Measurements from ENCODE around the gene CCL8. TPM values are rescaled to one million over a fixed set of nuclear protein-coding genes. Genes with fewer than 3 reads are reported as not detected.

Gene CCL8
- total RNA-seq, 1 donor from 2014 or later: not detected

- Mint-ChIP-seq H3K27me3 (ENCODE audit: unreplicated experiment) (peaks cover 1% of the 10 kb centered on the region), H3K36me3 (ENCODE audit: unreplicated experiment) (no peaks in the 10 kb centered on the region), H3K27ac (ENCODE audit: unreplicated experiment) (no peak within 1 kb of the TSS), H3K9me3 (ENCODE audit: unreplicated experiment) (no peaks in the 10 kb centered on the region), H3K4me3 (ENCODE audit: unreplicated experiment) (no peak within 1 kb of the TSS), H3K4me1 (ENCODE audit: low read depth, unreplicated experiment) (no peaks in the 10 kb centered on the region)
- TF ChIP-seq, protein P1, sequence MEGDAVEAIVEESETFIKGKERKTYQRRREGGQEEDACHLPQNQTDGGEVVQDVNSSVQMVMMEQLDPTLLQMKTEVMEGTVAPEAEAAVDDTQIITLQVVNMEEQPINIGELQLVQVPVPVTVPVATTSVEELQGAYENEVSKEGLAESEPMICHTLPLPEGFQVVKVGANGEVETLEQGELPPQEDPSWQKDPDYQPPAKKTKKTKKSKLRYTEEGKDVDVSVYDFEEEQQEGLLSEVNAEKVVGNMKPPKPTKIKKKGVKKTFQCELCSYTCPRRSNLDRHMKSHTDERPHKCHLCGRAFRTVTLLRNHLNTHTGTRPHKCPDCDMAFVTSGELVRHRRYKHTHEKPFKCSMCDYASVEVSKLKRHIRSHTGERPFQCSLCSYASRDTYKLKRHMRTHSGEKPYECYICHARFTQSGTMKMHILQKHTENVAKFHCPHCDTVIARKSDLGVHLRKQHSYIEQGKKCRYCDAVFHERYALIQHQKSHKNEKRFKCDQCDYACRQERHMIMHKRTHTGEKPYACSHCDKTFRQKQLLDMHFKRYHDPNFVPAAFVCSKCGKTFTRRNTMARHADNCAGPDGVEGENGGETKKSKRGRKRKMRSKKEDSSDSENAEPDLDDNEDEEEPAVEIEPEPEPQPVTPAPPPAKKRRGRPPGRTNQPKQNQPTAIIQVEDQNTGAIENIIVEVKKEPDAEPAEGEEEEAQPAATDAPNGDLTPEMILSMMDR (IDR thresholded peaks at IDR 0.05; ENCODE audit: partially characterized antibody, unreplicated experiment): no peak
- DNase-seq: no peak
Measured at GRCh38 chr17:34285286-34285792, 33.9 kb upstream of the CCL8 start, which contains the start of gene CCL11. Gene CCL11 (plus strand): TSS chr17:34285742. CDS start chr17:34285809, 67 bp downstream.

DNA sequence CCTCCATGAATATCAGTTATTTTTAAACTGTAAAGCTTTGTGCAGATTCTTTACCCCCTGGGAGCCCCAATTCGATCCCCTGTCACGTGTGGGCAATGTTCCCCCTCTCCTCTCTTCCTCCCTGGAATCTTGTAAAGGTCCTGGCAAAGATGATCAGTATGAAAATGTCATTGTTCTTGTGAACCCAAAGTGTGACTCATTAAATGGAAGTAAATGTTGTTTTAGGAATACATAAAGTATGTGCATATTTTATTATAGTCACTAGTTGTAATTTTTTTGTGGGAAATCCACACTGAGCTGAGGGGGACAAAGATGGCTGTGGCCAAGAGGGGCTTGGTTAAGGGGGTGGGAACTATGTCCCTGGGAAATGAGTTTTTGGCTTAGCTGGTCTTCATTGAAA, 31.4 kb upstream of the CCL8 start:
- H3K27ac Mint-ChIP-seq (ENCODE audit: unreplicated experiment): no peak overlapping the region
- H3K9me3 Mint-ChIP-seq (ENCODE audit: unreplicated experiment): no peaks in the 10 kb centered on the region
- DNase-seq: no peak
- peaks cover 2% of the 10 kb centered on the region for H3K27me3 Mint-ChIP-seq (ENCODE audit: unreplicated experiment)
- H3K4me3 Mint-ChIP-seq (ENCODE audit: unreplicated experiment): no peak overlapping the region
- H3K4me1 Mint-ChIP-seq (ENCODE audit: low read depth, unreplicated experiment): no peaks in the 10 kb centered on the region
- H3K36me3 Mint-ChIP-seq (ENCODE audit: unreplicated experiment): no peaks in the 10 kb centered on the region
- TF ChIP-seq, protein P1 (IDR thresholded peaks at IDR 0.05; ENCODE audit: partially characterized antibody, unreplicated experiment): no peak

- Mint-ChIP-seq H3K9me3 (ENCODE audit: unreplicated experiment) (peaks cover under 1% of the 10 kb centered on the region), H3K27ac (ENCODE audit: unreplicated experiment) (no peak overlapping the region)
Measured at GRCh38 chr17:34290586-34290985, 28.6 kb upstream of the CCL8 start.

DNA sequence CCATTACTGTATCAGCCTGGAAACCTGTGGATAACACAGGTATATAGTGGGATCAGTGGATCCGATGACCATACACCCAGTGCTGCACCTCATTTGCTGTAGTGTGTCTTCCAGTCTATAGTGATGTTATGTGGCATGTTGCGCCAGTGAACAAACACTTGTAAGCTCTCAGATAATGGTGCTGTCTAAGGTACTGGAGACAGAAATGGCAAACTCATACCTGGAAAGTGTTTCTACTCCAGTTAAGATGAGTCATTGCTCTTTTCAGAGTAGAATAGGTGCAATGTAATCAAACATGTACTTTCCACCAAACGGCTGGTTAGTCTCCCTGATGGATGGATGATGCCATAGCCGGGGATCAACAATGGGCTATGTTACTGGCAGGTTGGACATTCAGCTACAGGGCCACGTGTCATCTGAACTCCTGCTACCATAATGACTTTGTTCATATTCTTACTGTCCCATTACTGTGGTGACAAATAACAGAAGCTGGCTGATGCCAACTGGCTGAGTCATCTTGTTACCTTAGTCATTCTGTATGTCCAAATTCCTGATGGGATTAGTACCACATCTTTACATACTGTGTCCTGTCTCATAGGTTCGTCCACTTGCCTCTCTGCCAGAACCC, 27.4 kb upstream of the CCL8 start:
- Mint-ChIP-seq H3K4me3 (ENCODE audit: unreplicated experiment) (no peak overlapping the region), H3K9me3 (ENCODE audit: unreplicated experiment) (peaks cover 2% of the 10 kb centered on the region), H3K27me3 (ENCODE audit: unreplicated experiment) (peaks cover 2% of the 10 kb centered on the region), H3K36me3 (ENCODE audit: unreplicated experiment) (no peaks in the 10 kb centered on the region), H3K27ac (ENCODE audit: unreplicated experiment) (no peak overlapping the region), H3K4me1 (ENCODE audit: low read depth, unreplicated experiment) (no peaks in the 10 kb centered on the region)
- no peak for DNase-seq
- TF ChIP-seq, protein P1 (IDR thresholded peaks at IDR 0.05; ENCODE audit: partially characterized antibody, unreplicated experiment): no peak

More at GRCh38 chr17:34290586-34290985, 28.6 kb upstream of the CCL8 start:
- TF ChIP-seq, protein P1 (IDR thresholded peaks at IDR 0.05; ENCODE audit: partially characterized antibody, unreplicated experiment): no peak
- Mint-ChIP-seq H3K4me1 (ENCODE audit: low read depth, unreplicated experiment) (no peaks in the 10 kb centered on the region), H3K4me3 (ENCODE audit: unreplicated experiment) (no peak overlapping the region), H3K36me3 (ENCODE audit: unreplicated experiment) (no peaks in the 10 kb centered on the region), H3K27me3 (ENCODE audit: unreplicated experiment) (peaks cover 2% of the 10 kb centered on the region)
- no peak for DNase-seq

DNA sequence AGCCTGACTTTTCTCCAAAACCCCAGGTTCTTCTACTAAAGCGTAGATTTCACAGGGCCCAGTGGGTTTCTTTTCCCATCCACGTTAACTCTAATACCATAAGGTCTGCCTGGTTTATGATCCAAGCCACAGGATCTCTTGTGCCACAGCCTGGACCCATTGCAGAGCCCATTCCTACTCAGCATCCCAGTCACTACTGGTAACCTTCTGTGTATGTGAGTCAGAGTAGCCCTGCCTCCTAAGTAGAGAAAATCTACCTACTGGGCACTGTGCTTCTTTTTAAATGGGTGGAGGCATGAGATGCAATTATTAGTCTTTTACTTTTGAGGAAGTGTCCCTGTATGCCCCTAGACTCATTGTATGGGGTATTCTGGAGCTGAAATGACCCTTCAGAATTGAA, 20.2 kb upstream of the CCL8 start:
- Mint-ChIP-seq H3K4me1 (ENCODE audit: low read depth, unreplicated experiment) (no peaks in the 10 kb centered on the region), H3K27ac (ENCODE audit: unreplicated experiment) (no peak overlapping the region), H3K4me3 (ENCODE audit: unreplicated experiment) (no peak overlapping the region), H3K36me3 (ENCODE audit: unreplicated experiment) (peaks cover 9% of the 10 kb centered on the region), H3K27me3 (ENCODE audit: unreplicated experiment) (peaks cover 3% of the 10 kb centered on the region), H3K9me3 (ENCODE audit: unreplicated experiment) (peaks cover 10% of the 10 kb centered on the region)
- no peak for DNase-seq
- TF ChIP-seq, protein P1 (IDR thresholded peaks at IDR 0.05; ENCODE audit: partially characterized antibody, unreplicated experiment): no peak

All from glutamatergic neuron (in vitro differentiated cells).